Activated CD4-positive, alpha-beta T cell treated with anti-CD3 and anti-CD28 coated beads for 36 hours (primary cell): ENCODE results near the gene FBXW4. TPM values are rescaled to one million over a fixed set of nuclear protein-coding genes. Genes with fewer than 3 reads are reported as not detected.
A peak's percentile ranks its signal among the peaks of the same experiment; 100 is the strongest.

Experiments used
- ATAC-seq: fragments of 200-7000 bp; cut with Tn5 transposase; one replicate; pipeline ENCODE4 v1.10.0; 2021; ENCODE audit warnings: mild to moderate bottlenecking, moderate library complexity
- CTCF ChIA-PET: fragments of 350-600 bp; sonication (Branson Sonifier 250); formaldehyde crosslinking; loops from one replicate; lab custom pipeline; 2021; ENCODE audit warnings: antibody characterized with exemption; lab: Charles Lee
- POLR2A ChIA-PET: fragments of 350-600 bp; sonication (Branson Sonifier 250); formaldehyde crosslinking; loops from one replicate; lab custom pipeline; 2021; ENCODE audit warnings: antibody characterized with exemption, inconsistent platforms; lab: Charles Lee
- DNase-seq: peaks from one replicate; pipeline ENCODE4 v3.0.0-alpha.2; 2020
- H3K27ac Mint-ChIP-seq: one replicate; pipeline ENCODE4 v1.8.0; 2021; ENCODE audit warnings: mixed read lengths
- H3K27me3 Mint-ChIP-seq: one replicate; pipeline ENCODE4 v1.8.0; 2021; ENCODE audit warnings: mixed read lengths
- H3K36me3 Mint-ChIP-seq: one replicate; pipeline ENCODE4 v1.8.0; 2021; ENCODE audit warnings: low read depth, mixed read lengths
- H3K4me1 Mint-ChIP-seq: one replicate; pipeline ENCODE4 v1.8.0; 2021; ENCODE audit warnings: mixed read lengths
- H3K4me3 Mint-ChIP-seq: one replicate; pipeline ENCODE4 v1.8.0; 2021; ENCODE audit warnings: mild to moderate bottlenecking, moderate library complexity, mixed read lengths
- H3K9me3 Mint-ChIP-seq: one replicate; pipeline ENCODE4 v1.8.0; 2021; ENCODE audit warnings: low read depth, mixed read lengths
- intact Hi-C, 2 experiments: fragments of 100-400 bp; cut with DNase I in 1 of 2; cut with micrococcal nuclease in 1 of 2; formaldehyde crosslinking; loops; one replicate each; pipeline versions ENCODE4 v1.14.2 to v1.15.1; 2022 to 2024; cut with DNase I, micrococcal nuclease
- total RNA-seq, 2 experiments: library from RNA; stranded (reverse); gene quantifications; one replicate each; pipeline ENCODE4 v1.2.3, GENCODE V29; 2021

The FBXW4 gene
- total RNA-seq, 2 experiments from 2014 or later, result 34.7 to 36.3 TPM

DNA sequence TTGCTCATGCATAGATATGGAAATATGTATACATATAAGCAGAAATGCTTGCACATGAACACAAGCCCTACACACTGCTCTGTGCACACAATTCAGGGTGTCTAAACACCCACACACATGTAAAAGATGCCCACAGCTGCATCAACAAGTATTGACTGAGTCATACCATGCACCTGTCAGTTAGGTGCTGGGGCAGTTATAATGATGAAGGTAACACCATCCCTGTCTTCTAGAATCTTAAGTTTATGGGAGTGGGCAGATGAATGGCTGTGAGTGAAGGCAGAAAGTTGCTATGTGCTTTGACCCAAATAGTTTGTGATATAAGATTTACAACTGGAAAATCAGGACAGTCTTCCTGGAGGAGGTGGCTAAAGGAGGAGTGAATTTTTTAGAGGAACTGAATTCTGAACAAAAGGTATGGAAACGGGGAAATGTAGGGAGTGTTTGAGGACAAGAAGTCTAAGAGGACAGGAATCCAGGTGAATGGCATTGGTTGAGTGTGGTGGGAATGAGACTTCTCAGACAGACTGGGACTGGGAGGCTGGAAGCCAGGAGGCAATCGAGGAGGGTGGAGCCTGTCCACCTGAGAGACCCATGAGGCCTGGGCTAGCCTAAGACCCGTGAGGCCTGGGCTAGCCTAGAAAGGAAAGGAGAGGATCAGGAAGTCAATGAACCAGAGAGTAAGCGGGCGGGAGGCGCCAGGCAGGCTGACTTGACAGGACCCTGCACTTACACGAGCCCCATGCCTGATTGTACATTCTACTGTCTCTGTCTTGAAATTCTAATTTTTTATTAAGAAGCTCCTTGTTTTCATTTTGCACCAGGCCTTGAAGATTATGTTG, 127.6 kb downstream of the FBXW4 start:
- Mint-ChIP-seq H3K9me3 (no peaks in the 10 kb centered on the region), H3K36me3 (no peaks in the 10 kb centered on the region), H3K4me3 (no peak overlapping the region), H3K27ac (no peak overlapping the region), H3K4me1 (peaks cover 18% of the 10 kb centered on the region), H3K27me3 (peaks cover 47% of the 10 kb centered on the region)
- no peak for DNase-seq
- ATAC-seq, result peak; percentile 47
- intact Hi-C loops, result loop anchor here in 1 of 2 experiments (5.0 kb wide), 1 partner anchor 100 kb away; no protein-coding TSS in a partner anchor
- ChIA-PET POLR2A (no interaction called here), CTCF (interaction anchor here (0.7 to 1.0 kb wide), 4 partner anchors 34 to 333 kb away, joined by 3 to 4 read pairs (median 4); no protein-coding TSS in a partner anchor)

DNA sequence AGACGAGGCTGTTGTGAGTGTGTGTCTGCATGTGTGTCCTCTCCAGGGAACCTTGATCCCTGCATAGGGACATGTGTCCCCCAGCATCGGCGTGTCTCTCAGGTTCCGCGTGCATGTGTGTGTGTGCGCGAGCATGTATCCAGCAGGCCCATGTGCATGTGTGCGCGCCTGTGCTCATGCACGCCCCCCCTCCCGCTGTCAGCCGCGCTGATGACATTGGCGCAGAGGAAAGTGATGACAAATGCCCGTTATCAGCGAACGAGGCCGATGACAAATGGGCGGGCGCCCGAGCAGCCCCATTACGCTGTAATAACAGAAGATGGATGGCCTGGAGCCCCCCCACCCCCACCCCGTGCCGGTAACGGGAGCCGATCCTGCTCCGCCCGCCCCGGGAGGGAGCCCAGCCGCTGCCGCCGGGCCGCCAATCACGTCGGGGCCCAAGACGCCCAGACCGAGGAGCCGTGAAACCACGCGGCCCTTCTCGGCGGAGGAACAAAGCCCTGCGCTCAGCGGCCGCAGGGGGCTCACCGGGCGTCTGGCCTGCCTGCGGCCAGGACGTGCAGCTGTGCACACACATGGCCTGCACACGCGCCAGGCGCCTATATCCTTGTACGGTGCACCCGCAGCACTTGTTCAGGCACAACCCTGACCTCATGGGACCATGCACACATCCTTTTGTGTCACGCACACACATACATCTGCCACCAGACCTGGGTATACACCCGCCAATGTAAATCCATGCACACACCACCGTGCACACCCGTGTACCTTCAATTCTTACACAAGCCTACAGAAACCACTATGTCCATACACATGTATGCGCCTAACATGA, 128.4 kb downstream of the FBXW4 start:
- ATAC-seq (no peak), DNase-seq (peak; percentile 49)
- H3K9me3 Mint-ChIP-seq, result no peaks in the 10 kb centered on the region
- no peak overlapping the region for H3K27ac Mint-ChIP-seq
- intact Hi-C loops, result loop anchor here in 1 of 2 experiments (5.0 kb wide), 1 partner anchor 99 kb away; no protein-coding TSS in a partner anchor
- H3K27me3 Mint-ChIP-seq, result peaks cover 49% of the 10 kb centered on the region
- ChIA-PET CTCF (no interaction called here), POLR2A (no interaction called here)
- no peaks in the 10 kb centered on the region for H3K36me3 Mint-ChIP-seq
- no peak overlapping the region for H3K4me3 Mint-ChIP-seq
- H3K4me1 Mint-ChIP-seq, result peaks cover 18% of the 10 kb centered on the region

GRCh38 chr10:101565936-101566332, 129.0 kb downstream of the FBXW4 start:
- intact Hi-C loops, result loop anchor here in 1 of 2 experiments (5.0 kb wide), 1 partner anchor 99 kb away; no protein-coding TSS in a partner anchor
- DNase-seq (no peak), ATAC-seq (no peak)
- Mint-ChIP-seq H3K27ac (no peak overlapping the region), H3K36me3 (no peaks in the 10 kb centered on the region), H3K4me1 (peaks cover 18% of the 10 kb centered on the region), H3K4me3 (no peak overlapping the region), H3K27me3 (peaks cover 49% of the 10 kb centered on the region), H3K9me3 (no peaks in the 10 kb centered on the region)
- CTCF ChIA-PET, result no interaction called here
- POLR2A ChIA-PET, result no interaction called here

- Mint-ChIP-seq H3K36me3 (no peaks in the 10 kb centered on the region), H3K4me1 (peaks cover 18% of the 10 kb centered on the region), H3K27me3 (peaks cover 49% of the 10 kb centered on the region), H3K4me3 (no peak overlapping the region), H3K27ac (no peak overlapping the region), H3K9me3 (no peaks in the 10 kb centered on the region)
- intact Hi-C loops, result loop anchor here in 1 of 2 experiments (5.0 kb wide), 1 partner anchor 98 kb away; no protein-coding TSS in a partner anchor
- ChIA-PET CTCF (no interaction called here), POLR2A (no interaction called here)
- DNase-seq, result no peak
- no peak for ATAC-seq
Measured at GRCh38 chr10:101565370-101565900, 129.5 kb downstream of the FBXW4 start.

- intact Hi-C loops, result no loop called here
- DNase-seq (no peak), ATAC-seq (no peak)
- Mint-ChIP-seq H3K27ac (no peak overlapping the region), H3K27me3 (peaks cover 45% of the 10 kb centered on the region), H3K4me1 (peaks cover 14% of the 10 kb centered on the region), H3K9me3 (no peaks in the 10 kb centered on the region), H3K36me3 (no peaks in the 10 kb centered on the region), H3K4me3 (no peak overlapping the region)
- CTCF ChIA-PET, result no interaction called here
- POLR2A ChIA-PET, result no interaction called here
Measured at GRCh38 chr10:101564490-101564991, 130.4 kb downstream of the FBXW4 start.

DNA sequence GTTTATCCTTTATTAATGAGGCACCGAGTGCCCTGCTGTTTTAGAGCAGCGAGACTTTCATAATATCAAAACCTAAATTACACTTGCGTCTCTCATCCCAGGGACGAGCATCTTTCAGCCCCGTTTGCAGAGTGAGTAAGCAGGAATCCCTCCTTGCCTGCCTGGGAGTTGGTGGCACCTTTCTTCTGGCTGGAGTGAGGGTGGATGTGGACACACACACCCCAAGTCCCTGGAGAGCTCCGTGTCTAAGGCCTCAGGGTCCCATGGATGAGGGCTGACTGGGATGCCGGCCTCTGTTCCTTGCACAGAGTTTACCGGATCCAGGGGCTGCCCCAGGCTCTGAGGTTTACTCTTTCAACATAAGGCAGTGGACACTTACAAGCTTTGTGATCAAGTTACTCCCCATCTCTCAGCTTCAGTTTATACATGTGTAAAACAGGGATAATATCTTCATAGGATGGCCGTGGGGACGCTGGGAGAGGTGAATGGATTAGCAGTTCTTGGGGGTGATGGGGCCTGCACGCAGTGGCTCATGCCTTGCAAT, 131.4 kb downstream of the FBXW4 start:
- Mint-ChIP-seq H3K4me1 (peaks cover 13% of the 10 kb centered on the region), H3K36me3 (no peaks in the 10 kb centered on the region), H3K4me3 (no peak overlapping the region), H3K27ac (no peak overlapping the region), H3K9me3 (no peaks in the 10 kb centered on the region), H3K27me3 (peaks cover 38% of the 10 kb centered on the region)
- no peak for ATAC-seq
- CTCF ChIA-PET, result no interaction called here
- POLR2A ChIA-PET, result no interaction called here
- intact Hi-C loops, result no loop called here
- DNase-seq, result no peak

DNA sequence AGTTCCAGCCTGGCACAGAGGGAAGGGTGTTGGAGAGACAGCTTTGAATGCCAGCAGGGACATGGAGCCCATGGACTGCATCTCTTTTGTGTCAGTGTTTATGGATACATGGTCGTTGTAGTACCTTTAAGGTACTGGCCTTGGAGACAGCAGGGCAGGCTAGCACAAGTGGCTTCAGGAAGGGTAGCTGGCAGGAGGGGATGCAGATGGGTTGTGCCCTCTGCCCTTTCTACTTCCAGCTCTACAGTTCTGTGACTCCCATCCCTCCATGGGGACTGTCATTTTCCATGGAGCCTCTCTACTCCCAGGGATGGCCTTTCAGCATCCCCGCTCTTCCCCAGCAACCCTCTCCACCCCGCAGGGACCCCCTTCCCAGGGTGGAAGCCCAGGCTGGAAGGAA, 132.0 kb downstream of the FBXW4 start:
- Mint-ChIP-seq H3K4me3 (no peak overlapping the region), H3K9me3 (no peaks in the 10 kb centered on the region), H3K4me1 (peaks cover 18% of the 10 kb centered on the region), H3K27me3 (peaks cover 32% of the 10 kb centered on the region), H3K27ac (no peak overlapping the region), H3K36me3 (no peaks in the 10 kb centered on the region)
- CTCF ChIA-PET, result no interaction called here
- intact Hi-C loops, result no loop called here
- no peak for ATAC-seq
- no peak for DNase-seq
- POLR2A ChIA-PET, result no interaction called here

DNA sequence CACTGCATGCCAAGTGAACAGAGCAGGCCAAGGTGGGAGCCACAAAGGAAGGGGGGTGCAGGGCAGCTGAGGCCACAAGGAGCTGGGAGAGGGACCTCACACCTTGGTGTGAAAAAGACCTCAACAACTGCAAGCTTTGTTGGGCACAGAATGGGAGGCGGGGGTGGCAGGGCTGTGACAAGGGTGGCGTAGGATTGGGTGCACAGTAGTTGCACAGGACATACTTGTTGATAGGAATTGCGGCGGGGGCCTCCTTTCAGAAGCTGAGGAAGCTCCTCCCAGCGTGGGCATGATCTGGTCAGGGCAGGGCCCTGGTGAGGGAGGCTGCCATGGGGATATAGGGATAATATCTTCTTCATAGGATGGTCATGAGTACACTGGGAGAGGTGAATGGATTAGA, 132.7 kb downstream of the FBXW4 start:
- Mint-ChIP-seq H3K27ac (no peak overlapping the region), H3K36me3 (no peaks in the 10 kb centered on the region), H3K9me3 (no peaks in the 10 kb centered on the region), H3K4me1 (peaks cover 19% of the 10 kb centered on the region), H3K27me3 (peaks cover 26% of the 10 kb centered on the region), H3K4me3 (no peak overlapping the region)
- ChIA-PET POLR2A (no interaction called here), CTCF (interaction anchor here (0.5 kb wide), 1 partner anchor 422 kb away, joined by 3 read pairs; no protein-coding TSS in a partner anchor)
- ATAC-seq (no peak), DNase-seq (no peak)
- intact Hi-C loops, result no loop called here

DNA sequence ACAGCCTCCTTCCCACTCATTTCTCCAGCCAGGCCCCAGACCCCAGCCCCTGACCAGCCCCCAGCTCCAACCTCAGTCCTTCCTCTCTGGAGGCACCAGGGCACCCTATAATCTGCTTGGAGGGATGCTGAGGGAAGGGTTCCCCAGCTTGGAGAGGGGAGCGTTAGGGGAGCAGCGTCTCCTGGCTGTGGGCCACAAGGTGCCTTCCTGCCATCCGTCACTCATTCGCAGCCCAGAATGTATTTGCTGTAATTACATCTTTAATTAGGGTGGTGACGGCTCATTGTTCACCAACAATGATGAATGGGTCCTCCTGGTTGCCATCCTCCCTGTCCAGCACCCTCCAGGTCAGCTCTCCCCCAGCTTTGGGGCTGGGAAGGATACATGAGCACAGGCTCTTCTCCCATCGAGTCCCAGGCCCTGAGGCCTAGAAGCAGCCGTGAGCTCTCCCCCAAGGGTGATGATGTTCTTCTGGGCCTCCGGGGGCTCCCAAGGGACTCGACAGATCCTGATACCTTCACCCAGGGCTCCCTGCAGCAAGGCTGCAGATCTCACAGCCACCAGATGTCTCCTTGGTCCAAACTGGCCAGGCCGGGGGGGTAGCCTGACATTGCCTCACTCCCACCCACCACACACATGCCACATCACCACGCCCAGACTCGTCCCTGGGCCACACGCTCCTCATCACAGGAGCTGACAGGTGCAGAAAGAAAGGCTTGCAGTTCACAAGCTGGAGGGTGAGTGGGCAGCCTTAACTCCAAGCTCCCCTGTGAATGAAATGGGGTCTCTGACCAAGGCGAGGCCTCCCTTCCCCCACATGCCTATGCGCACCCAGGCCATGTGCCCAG, 133.7 kb downstream of the FBXW4 start:
- intact Hi-C loops, result no loop called here
- ATAC-seq, result no peak
- H3K9me3 Mint-ChIP-seq, result no peaks in the 10 kb centered on the region
- H3K4me1 Mint-ChIP-seq, result peaks cover 14% of the 10 kb centered on the region
- H3K4me3 Mint-ChIP-seq, result no peak overlapping the region
- no peak overlapping the region for H3K27ac Mint-ChIP-seq
- POLR2A ChIA-PET, result no interaction called here
- peaks cover 19% of the 10 kb centered on the region for H3K27me3 Mint-ChIP-seq
- H3K36me3 Mint-ChIP-seq, result no peaks in the 10 kb centered on the region
- CTCF ChIA-PET, result interaction anchor here (0.5 to 1.9 kb wide), 3 partner anchors 9 to 421 kb away, joined by 3 to 9 read pairs (median 3); no protein-coding TSS in a partner anchor
- DNase-seq, result no peak
